ENCODE measurements around the gene LIX1. TPM values are rescaled to one million over a fixed set of nuclear protein-coding genes. Genes with fewer than 3 reads are reported as not detected.
A peak's percentile ranks its signal among the peaks of the same experiment; 100 is the strongest.
"Not testable (repeated sequence)": the region's sequence is repeated elsewhere in the genome, so short reads cannot be mapped to it uniquely, and the experiment has no call there.

LIX1 gene
- total and polyA plus RNA-seq, 2 donors (not counting 1 experiment from before 2014, with no cell fraction given) = not detected

DNA sequence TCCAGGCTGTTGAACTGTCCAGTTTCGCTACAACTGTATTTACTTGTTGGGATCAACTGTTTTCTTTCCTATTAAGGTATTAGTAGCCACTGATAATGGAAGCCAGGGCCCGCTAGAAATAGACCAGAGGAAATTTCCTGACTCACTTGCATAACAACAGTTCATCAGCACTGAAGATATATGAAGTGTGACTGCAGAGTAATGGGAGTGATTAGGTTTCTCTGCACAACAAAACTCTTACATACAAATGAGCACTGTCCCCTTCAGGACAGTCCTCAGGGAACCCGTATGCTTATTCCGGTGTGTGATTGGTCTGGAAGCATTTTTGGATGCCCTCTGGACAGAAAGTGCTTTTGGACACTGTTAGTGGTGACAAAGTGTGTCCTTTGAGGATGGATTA is 55.3 kb downstream of the LIX1 start:
- Histone ChIP-seq H3K27ac (ENCODE audit: insufficient read depth, low read length) (no peak overlapping the region), H3K4me2 (ENCODE audit: extremely low read depth, insufficient read depth, low read length) (no peak overlapping the region), H3K79me2 (ENCODE audit: control insufficient read depth, insufficient read depth, low read length) (no peaks in the 10 kb centered on the region), H3K9me3 (ENCODE audit: control insufficient read depth, insufficient read depth, low read depth, low read length) (no peaks in the 10 kb centered on the region), H3K27me3 (ENCODE audit: control insufficient read depth, insufficient read depth, low read length) (peaks cover 17% of the 10 kb centered on the region), H2AFZ (ENCODE audit: low read length) (no peak overlapping the region), H4K20me1 (ENCODE audit: control insufficient read depth, extremely low read depth, insufficient read depth, low read length) (no peaks in the 10 kb centered on the region), H3K36me3 (ENCODE audit: control insufficient read depth, insufficient read depth, low read length) (no peaks in the 10 kb centered on the region), H3K9ac (ENCODE audit: insufficient read depth, low read length) (no peak overlapping the region), H3K4me1 (ENCODE audit: control insufficient read depth, extremely low read depth, insufficient read depth, low read length) (no peaks in the 10 kb centered on the region), H3K4me3 (replicated peaks in 1 of 4; ENCODE audit: control extremely low read depth in 1 of 4, insufficient read depth in 1 of 4, low read depth in 3 of 4, low read length in 4 of 4) (no peak overlapping the region)
- no peak for TF ChIP-seq CTCF (conservative IDR thresholded peaks at IDR 0.05 in 1 of 2, IDR thresholded peaks at IDR 0.05 in 1 of 2; ENCODE audit: low read depth in 1 of 2, low read length in 2 of 2)
- no peak for TF ChIP-seq EZH2 (IDR thresholded peaks at IDR 0.05; ENCODE audit: low read length, missing control alignments)
- DNase-seq (ENCODE audit: low read depth in 2 of 2) = peak in 1 of 2 donors; percentile 28

DNA sequence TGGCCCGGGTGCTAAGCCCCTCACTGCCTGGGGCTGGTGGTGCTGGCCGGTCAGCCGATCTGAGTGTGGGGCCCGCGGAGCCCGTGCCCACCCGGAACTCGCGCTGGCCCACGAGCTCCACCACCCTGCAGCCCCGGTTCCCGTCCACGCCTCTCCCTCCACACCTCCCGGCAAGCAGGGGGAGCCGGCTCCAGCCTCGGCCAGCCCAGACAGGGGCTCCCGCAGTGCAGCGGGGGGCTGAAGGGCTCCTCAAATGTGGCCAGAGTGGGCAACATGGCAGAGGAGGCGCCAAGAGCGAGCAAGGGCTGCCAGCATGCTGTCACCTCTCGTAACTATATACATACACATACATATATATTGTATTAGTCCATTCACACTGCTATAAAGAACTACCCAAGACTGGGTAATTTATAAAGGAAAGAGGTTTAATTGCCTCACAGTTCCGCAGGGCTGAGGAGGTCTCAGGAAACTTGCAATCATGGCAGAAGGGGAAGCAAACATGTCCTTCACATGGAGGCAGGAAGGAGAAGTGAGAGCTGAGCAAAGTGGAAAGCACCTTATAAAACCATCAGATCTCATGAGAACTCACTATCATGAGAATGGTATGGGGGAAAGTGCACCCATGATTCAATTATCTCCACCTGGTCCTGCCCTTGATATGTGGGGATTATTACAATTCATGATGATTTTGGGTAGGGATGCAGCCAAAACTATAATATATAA is 56.8 kb downstream of the LIX1 start:
- H3K9ac ChIP-seq (ENCODE audit: insufficient read depth, low read length) = no peak overlapping the region
- DNase-seq (ENCODE audit: low read depth in 2 of 2) = no peak
- H2AFZ ChIP-seq (ENCODE audit: low read length) = no peak overlapping the region
- H4K20me1 ChIP-seq (ENCODE audit: control insufficient read depth, extremely low read depth, insufficient read depth, low read length) = no peaks in the 10 kb centered on the region
- H3K36me3 ChIP-seq (ENCODE audit: control insufficient read depth, insufficient read depth, low read length) = no peaks in the 10 kb centered on the region
- H3K4me1 ChIP-seq (ENCODE audit: control insufficient read depth, extremely low read depth, insufficient read depth, low read length) = no peaks in the 10 kb centered on the region
- TF ChIP-seq CTCF (conservative IDR thresholded peaks at IDR 0.05 in 1 of 2, IDR thresholded peaks at IDR 0.05 in 1 of 2; ENCODE audit: low read depth in 1 of 2, low read length in 2 of 2) = no peak
- no peak for TF ChIP-seq EZH2 (IDR thresholded peaks at IDR 0.05; ENCODE audit: low read length, missing control alignments)
- H3K4me3 ChIP-seq (replicated peaks in 1 of 4; ENCODE audit: control extremely low read depth in 1 of 4, insufficient read depth in 1 of 4, low read depth in 3 of 4, low read length in 4 of 4) = no peak overlapping the region
- H3K79me2 ChIP-seq (ENCODE audit: control insufficient read depth, insufficient read depth, low read length) = no peaks in the 10 kb centered on the region
- H3K27ac ChIP-seq (ENCODE audit: insufficient read depth, low read length) = no peak overlapping the region
- H3K27me3 ChIP-seq (ENCODE audit: control insufficient read depth, insufficient read depth, low read length) = peaks cover 16% of the 10 kb centered on the region
- no peaks in the 10 kb centered on the region for H3K9me3 ChIP-seq (ENCODE audit: control insufficient read depth, insufficient read depth, low read depth, low read length)
- no peak overlapping the region for H3K4me2 ChIP-seq (ENCODE audit: extremely low read depth, insufficient read depth, low read length)

GRCh38 chr5:97084782-97085458 is 57.5 kb downstream of the LIX1 start:
- H3K9ac ChIP-seq (ENCODE audit: insufficient read depth, low read length); DNase-seq (ENCODE audit: low read depth in 2 of 2); H3K4me3 ChIP-seq (replicated peaks in 1 of 4; ENCODE audit: control extremely low read depth in 1 of 4, insufficient read depth in 1 of 4, low read depth in 3 of 4, low read length in 4 of 4); H3K36me3 ChIP-seq (ENCODE audit: control insufficient read depth, insufficient read depth, low read length); H4K20me1 ChIP-seq (ENCODE audit: control insufficient read depth, extremely low read depth, insufficient read depth, low read length); H3K9me3 ChIP-seq (ENCODE audit: control insufficient read depth, insufficient read depth, low read depth, low read length); H3K4me2 ChIP-seq (ENCODE audit: extremely low read depth, insufficient read depth, low read length); H3K79me2 ChIP-seq (ENCODE audit: control insufficient read depth, insufficient read depth, low read length); H3K27ac ChIP-seq (ENCODE audit: insufficient read depth, low read length); H3K4me1 ChIP-seq (ENCODE audit: control insufficient read depth, extremely low read depth, insufficient read depth, low read length); H2AFZ ChIP-seq (ENCODE audit: low read length): not testable (repeated sequence)
- peaks cover 13% of the 10 kb centered on the region for H3K27me3 ChIP-seq (ENCODE audit: control insufficient read depth, insufficient read depth, low read length)
